Measurements from ENCODE around the gene PDE7B.

PDE7B gene

GRCh38 chr6:136035378-136036070 lies 184.0 kb downstream of the PDE7B start:
- no peak for FAIRE-seq

DNA sequence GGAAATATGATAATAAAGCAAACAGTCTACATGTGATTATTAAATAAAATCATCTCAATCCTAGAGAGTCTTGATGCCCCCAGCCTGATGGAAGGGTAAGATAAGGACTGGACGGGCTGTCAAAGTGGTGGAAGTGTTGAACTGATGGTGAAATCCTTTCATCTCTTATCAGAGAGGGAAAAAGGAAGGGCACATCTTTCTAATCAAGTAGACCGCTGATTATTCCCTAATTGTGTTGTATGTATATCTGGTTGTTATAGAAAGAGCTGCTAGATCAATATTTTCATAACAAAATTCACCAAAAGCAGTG lies 184.5 kb downstream of the PDE7B start:
- no peak for FAIRE-seq

DNA sequence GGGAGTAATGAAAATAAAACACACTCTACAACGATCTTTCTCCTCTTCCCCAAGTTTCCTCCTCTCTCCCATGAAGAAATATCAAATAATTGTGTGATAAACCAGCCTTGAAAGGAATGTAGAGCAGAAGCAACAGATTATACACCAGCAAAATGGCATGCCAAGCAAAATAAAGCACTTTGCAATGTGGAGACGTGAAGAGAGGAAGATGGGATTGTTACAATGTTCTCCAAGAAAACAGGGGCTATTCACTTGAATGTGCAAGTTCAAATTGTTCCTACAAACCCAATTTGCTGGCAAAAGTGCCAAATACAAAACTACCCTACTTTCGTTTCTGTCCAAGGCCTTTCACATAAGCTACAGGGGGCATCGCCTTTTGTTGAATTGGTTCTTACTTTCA lies 185.1 kb downstream of the PDE7B start:
- FAIRE-seq, result no peak

- no peak for FAIRE-seq
These were observed 185.9 kb downstream of the PDE7B start for GRCh38 chr6:136037242-136037875.

DNA sequence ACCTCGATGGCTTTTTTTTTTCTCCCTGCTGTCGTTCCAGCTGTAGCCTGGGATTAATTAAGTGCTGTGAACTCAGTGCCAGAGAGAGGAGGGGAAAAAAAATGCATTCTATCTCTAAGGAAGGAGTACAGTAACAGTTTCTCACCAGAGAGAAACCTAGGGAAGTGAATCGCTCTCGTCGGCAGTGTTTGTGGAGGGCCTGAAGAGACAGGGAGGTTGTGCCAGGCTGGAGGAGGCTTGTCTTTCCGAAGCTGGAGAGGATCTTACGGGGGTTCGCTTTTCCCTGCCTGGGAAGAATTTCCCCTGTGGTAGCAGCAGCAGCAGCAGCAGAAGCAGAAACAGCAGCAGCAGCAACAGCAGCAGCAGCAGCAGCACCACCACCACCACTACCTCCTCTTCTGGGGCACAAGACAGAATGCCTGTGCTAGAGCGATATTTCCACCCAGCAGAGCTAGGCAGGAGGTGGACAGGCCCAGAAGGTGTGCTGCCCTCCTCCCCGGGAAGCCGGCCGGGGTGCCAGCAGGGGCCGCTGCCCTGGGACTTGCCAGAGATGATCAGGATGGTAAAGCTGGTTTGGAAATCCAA lies 186.5 kb downstream of the PDE7B start:
- FAIRE-seq, result no peak

- FAIRE-seq, result no peak
These were observed 187.0 kb downstream of the PDE7B start for GRCh38 chr6:136038531-136038930.

DNA sequence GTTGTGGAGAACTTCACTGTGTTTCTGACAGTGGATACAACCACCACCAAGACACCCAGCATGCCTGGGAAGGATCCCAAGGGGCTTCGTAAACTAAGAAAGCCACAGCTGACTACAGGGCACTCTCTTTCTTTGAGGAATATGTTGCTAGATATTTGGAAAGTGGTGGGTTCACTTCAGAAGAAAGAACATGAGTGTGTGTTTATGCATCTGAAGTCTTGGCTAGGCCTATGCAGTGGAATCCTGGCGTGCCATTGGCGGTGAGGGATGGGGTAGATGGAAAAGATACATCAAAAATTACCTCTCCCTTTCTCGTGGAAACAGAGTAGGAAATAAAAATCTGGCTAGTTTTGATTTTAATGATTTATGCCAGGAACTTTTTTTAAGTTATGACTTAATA lies 187.7 kb downstream of the PDE7B start:
- no peak for FAIRE-seq

- FAIRE-seq, result no peak
These were observed 199.0 kb downstream of the PDE7B start for GRCh38 chr6:136050475-136050874.

- no peak for FAIRE-seq
These were observed 199.8 kb downstream of the PDE7B start for GRCh38 chr6:136051140-136051775.

GRCh38 chr6:136052031-136052430 lies 200.5 kb downstream of the PDE7B start:
- FAIRE-seq, result no peak

GRCh38 chr6:136058852-136059251 lies 207.4 kb downstream of the PDE7B start:
- FAIRE-seq, result no peak

- FAIRE-seq, result no peak
These were observed 207.8 kb downstream of the PDE7B start for GRCh38 chr6:136059308-136059707.

DNA sequence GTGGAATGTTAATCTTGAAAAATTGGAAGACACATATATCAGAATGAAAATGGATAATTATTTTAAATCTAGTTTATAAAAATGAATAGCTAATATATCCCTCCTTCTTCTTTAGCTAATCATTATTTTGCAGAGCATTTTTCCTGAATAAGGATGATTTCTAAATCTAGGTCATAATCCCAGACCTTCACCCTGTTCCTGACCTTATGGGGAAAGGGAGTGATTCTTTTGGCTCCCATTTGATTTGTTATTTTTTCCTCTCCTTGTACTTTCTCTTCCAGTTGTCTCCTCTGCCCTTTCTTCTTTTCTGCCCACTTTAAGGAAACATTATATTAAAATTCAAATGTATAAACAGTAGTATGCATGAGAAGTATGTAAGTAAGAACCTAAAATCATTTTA lies 208.6 kb downstream of the PDE7B start:
- no peak for FAIRE-seq

DNA sequence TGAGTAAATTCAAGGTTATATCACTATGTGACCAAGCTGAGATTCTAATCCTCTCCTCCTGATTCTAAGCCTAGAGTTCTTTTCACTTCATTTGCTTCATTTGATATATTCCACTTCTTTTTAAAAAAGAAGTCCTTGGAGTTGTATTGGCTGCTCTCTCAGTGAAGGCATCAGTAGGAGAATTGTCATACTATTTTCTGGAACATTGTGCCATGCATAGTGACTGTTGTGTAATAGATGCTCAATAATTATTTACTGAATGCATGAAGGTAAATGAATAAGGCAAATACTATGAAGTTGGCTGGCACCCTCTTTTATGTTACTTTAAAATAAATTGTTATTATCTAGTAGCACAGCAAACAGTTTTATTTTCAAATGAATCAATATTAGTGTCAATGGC lies 209.3 kb downstream of the PDE7B start:
- no peak for FAIRE-seq

- FAIRE-seq, result no peak
These were observed 210.2 kb downstream of the PDE7B start for GRCh38 chr6:136061701-136062100.

DNA sequence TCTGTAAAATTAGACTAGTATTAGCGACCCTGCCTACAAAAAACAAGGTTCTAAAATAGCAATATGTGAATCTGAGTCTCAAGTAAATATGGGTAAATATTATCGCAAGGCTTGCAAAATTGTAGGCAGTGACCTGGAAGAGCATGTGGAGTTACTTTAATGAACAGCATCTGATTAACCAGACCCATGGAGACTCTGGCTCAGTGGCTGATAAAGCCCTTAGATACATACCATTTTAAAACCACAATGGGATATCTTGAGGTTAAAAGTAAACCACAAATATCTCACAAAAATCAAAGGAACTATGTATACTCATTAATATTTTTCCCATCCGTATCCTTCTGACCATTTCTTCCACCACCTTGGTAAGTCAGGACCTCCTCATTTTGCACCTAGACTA lies 211.6 kb downstream of the PDE7B start:
- FAIRE-seq, result no peak

GRCh38 chr6:136066005-136066404 lies 214.5 kb downstream of the PDE7B start:
- FAIRE-seq, result no peak

GRCh38 chr6:136067731-136068341 lies 216.3 kb downstream of the PDE7B start:
- FAIRE-seq, result no peak

GRCh38 chr6:136069119-136069518 lies 217.6 kb downstream of the PDE7B start:
- no peak for FAIRE-seq

- no peak for FAIRE-seq
These were observed 219.3 kb downstream of the PDE7B start for GRCh38 chr6:136070815-136071214.

DNA sequence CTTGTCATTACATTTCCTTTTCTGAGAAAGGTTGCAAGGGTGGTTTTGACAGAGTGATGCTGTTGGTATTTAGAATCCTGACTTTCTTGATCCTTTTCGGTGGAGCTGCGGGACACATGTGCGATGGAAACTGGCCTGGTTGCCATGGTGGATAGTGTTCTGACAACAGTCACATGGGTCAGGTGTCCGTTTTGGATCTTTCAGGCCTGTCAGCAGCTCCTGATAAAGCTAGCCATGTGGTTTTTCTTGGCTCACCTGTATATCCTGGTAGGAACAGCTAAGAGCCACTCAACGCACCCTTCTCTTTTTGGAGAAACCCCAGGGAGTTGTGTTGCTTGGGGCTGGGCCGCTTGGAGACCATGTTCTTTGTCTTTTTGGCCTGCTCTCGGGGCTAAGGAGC lies 221.2 kb downstream of the PDE7B start:
- no peak for FAIRE-seq

GRCh38 chr6:136073216-136073615 lies 221.7 kb downstream of the PDE7B start:
- FAIRE-seq, result no peak

- no peak for FAIRE-seq
These were observed 225.0 kb downstream of the PDE7B start for GRCh38 chr6:136076496-136076895.
